ENCODE data around the gene GPR37L1.
"Not testable (repeated sequence)": the region's sequence is repeated elsewhere in the genome, so short reads cannot be mapped to it uniquely, and the experiment has no call there.

GPR37L1 gene

DNA sequence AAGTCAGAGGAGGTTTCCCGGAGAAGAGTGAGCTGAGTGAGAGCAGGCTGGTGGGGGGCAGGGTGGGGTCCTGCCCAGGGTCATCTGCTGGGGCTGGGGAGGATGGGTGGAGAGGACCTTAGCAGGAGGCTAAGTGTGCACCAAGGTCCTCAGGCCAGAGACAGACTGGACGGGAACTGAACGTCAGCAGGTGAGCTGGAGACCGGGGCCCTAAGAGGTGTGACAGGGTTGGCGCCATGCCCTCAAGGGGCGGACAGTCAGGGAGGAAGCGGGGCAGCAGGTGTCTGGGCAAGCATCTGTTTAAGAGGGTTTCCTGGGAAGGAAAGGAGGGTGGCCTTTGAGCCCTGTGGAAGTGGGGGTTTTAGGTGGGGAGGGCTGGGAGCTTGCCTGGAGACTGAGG, 51.3 kb downstream of the GPR37L1 start:
- no peak for DNase-seq

DNA sequence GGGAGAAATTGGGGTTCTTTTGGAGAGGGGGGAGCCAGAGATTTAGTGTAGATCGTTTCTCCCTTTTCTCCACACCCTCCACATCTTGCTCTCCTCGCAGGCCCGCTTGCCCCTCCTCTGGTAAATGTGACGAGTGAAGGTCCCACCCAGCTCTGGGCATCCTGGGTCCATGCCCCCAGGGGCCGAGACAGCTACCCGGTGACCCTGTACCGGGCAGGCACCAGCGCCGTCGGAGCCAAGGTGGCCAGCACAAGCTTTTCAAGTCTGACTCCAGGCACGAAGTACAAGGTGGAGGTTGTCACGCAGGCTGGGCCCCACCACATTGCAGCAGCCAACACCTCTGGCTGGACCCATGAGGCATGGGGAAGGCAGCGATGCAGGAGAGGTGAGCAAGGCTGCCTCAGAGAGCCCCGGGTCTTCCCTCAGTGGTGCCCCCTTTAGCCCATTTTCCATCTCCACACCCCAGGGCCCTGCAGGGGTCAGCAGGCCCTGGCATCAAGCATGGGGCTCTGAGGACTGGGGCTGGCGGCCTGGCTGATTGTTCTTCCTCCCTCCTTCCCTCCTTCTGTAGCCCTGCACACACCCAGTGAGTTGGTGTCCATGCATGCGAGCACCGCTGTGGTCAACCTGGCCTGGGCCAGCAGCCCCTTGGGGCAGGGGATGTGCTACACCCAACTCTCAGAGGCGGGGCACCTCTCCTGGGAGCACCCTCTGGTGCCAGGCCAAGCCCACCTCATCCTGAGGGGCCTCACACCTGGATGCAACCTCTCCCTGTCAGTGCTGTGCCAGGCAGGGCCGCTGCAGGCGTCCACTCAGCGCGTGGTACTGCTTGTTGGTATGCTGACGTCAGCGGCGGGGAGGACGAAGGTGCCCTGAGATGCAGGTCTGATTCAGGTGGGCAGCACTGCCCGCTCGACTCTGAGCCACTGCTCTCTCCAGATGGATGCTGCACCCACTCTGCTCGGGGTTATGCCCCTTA, 54.5 kb downstream of the GPR37L1 start:
- no peak for DNase-seq

DNA sequence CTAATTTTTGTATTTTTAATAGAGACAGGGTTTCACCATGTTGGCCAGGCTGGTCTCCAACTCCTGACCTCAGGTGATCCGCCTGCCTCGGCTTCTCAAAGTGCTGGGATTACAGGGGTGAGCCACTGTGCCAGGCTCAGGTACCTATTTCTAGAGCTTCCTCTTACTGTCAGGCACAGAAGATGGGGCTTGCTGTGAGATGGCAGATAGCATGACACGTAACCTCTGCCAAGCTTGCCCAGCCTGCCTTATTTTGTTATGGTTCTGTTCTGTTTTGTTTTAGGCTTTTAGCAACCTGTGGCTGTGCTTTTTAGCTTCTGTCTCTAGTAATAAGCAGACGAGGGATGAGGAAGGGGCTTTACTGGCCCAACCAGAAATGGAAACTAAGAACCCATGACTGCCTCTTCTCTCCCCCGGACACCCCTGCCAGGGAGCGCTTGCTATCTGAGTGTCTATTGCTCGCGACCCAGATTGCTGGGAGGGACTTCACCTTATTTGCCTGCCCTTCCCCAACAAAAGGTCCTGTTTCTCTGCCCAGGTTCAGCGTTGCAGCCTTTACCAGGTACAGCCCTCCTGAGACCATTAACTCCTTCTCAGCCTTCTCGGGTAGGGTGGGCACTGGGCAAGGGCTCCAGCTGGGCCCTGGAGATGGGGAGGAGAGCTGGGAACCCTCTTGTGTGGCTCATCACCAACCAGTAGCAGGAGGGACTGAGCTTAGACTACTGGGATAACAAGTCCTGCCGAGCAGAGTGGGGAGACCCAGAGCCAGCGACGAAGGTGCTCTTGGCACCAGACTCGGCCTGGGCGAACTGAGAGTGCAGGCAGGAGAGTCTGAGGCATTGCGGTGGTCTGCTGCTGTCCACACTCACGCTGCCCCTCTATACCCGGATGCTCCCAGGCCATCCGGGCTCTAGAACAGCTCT, 57.4 kb downstream of the GPR37L1 start:
- DNase-seq, result no peak

DNA sequence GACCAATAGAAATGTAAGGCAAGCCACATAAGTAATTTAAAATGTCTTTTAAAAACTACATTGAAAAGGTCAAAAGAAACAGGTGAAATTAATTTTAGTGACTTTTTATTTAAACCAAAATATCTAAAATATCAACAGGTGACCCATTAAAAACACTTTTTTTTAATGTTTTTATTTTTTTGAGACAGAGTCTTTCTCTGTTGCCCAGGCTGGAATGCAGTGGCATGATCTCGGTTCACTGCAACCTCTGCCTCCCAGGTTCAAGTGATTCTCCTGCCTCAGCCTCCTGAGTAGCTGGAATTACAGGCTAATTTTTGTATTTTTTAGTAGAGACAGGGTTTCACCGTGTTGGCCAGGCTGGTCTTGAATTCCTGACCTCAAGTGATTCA, 58.0 kb downstream of the GPR37L1 start:
- not testable (repeated sequence) for DNase-seq

GRCh38 chr1:202181586-202181985, 58.9 kb downstream of the GPR37L1 start:
- no peak for DNase-seq

GRCh38 chr1:202182040-202182877, 59.5 kb downstream of the GPR37L1 start:
- no peak for DNase-seq

Data from CD4-positive, alpha-beta T cell treated with Interleukin-1 beta for 1 hour (primary cell).